Measurements from ENCODE around the gene SCAMP3.
"Not testable (repeated sequence)": the region's sequence is repeated elsewhere in the genome, so short reads cannot be mapped to it uniquely, and the experiment has no call there.

SCAMP3 gene

GRCh38 chr1:155250246-155250632, 11.9 kb downstream of the SCAMP3 start:
- H3F3A ChIP-seq (ENCODE audit: low read depth): no peaks in the 10 kb centered on the region
- H2AFZ ChIP-seq (ENCODE audit: low read length): peak overlapping the region; percentile 83
- peak overlapping the region; percentile 71 for H3K4me3 ChIP-seq (ENCODE audit: low read length, poor library complexity, severe bottlenecking)
- peaks cover 28% of the 10 kb centered on the region for H3K4me1 ChIP-seq (ENCODE audit: insufficient read depth, low read length, poor library complexity, severe bottlenecking)
- H3K4me2 ChIP-seq (ENCODE audit: low read depth, low read length, poor library complexity, severe bottlenecking): peak overlapping the region; percentile 76
- H3K36me3 ChIP-seq (ENCODE audit: insufficient read depth, low read length): no peaks in the 10 kb centered on the region
- no peaks in the 10 kb centered on the region for H3K9me2 ChIP-seq (replicated peaks; ENCODE audit: low read depth, low read length)
- TF ChIP-seq EZH2phosphoT487 (IDR thresholded peaks at IDR 0.05; ENCODE audit: borderline replicate concordance) (no peak), CTCF (conservative IDR thresholded peaks at IDR 0.05; ENCODE audit: low read length) (no peak)
- H3K27me3 ChIP-seq (ENCODE audit: insufficient read depth, low read length, poor library complexity, severe bottlenecking): no peaks in the 10 kb centered on the region
- H4K20me1 ChIP-seq (ENCODE audit: insufficient read depth, low read length, poor library complexity, severe bottlenecking): no peaks in the 10 kb centered on the region
- peaks cover 9% of the 10 kb centered on the region; the same call in 1 of the 2 replicates for H3K79me2 ChIP-seq (ENCODE audit: insufficient read depth, low read length)
- H3K9me3 ChIP-seq (ENCODE audit: insufficient read depth, low read depth, low read length): no peaks in the 10 kb centered on the region
- peak overlapping the region; percentile 55 for H3K9ac ChIP-seq (ENCODE audit: low read depth, low read length, poor library complexity, severe bottlenecking)

DNA sequence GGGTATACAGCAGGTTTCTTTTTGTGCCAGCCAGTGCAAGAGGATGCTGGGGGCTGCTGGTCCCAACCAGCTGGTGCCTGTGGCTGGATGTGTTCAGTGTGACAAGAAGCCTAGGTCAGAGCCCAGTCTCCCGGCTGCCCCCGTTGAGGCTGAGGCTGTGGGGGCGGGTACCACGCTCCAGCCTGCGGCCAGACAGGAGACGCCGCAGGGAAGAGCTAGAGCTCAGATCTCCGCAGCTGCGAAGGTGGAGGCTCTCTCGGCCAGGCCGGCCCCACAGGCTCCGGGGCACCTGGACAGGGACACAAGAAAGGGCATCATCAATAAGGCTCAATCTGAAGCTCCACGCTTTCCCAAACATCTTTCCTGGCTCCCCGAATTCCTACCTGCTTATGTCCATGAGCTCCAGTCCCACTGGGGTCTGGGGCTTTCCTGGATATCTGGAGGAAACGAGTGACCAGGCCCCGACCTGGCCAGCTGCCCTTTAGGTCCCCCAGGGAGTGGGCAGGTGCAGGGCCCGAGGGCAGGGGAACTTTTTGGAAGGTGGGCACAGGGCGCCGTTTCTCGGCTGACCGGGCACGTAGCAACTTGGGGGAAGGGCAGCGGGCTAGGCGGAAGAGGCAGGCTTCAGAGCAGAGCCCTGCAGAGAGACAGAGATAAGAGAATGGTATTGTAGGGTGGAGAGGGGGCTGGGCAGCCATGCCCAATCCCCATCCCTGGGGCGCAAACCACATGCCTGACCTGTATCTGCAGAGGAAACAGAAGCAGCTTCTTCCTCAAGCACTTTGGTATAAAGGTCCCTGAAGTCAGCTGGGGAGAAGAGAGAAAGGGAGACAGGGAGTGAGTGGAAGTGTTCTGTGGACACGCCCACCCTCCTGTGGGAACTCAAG, 14.2 kb downstream of the SCAMP3 start:
- H3K9ac ChIP-seq (ENCODE audit: low read depth, low read length, poor library complexity, severe bottlenecking): no peak overlapping the region
- H3K36me3 ChIP-seq (ENCODE audit: insufficient read depth, low read length): no peaks in the 10 kb centered on the region

DNA sequence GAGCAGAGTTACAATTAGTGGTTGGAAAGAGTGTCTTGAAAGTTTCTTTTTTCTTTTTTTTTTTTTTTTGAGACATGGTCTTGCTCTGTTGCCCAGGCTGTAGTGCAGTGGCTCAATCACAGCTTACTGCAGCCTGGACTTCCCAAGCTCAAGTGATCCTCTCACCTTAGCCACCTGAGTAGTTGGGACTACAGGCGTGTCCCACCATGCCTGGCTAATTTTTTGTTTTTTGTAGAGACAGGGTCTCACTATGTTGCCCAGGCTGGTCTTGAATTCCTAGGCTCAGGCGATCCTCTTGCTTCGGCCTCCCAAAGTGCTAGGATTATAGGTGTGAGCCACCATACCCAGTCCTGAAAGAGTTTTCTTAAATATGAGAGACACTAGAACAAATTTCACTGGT, 15.4 kb downstream of the SCAMP3 start:
- not testable (repeated sequence) for H3K9me3 ChIP-seq (ENCODE audit: insufficient read depth, low read depth, low read length); H3K27me3 ChIP-seq (ENCODE audit: insufficient read depth, low read length, poor library complexity, severe bottlenecking); H2AFZ ChIP-seq (ENCODE audit: low read length); H3K4me3 ChIP-seq (ENCODE audit: low read length, poor library complexity, severe bottlenecking); H3F3A ChIP-seq (ENCODE audit: low read depth); H3K9ac ChIP-seq (ENCODE audit: low read depth, low read length, poor library complexity, severe bottlenecking); H3K36me3 ChIP-seq (ENCODE audit: insufficient read depth, low read length); H3K9me2 ChIP-seq (replicated peaks; ENCODE audit: low read depth, low read length); H4K20me1 ChIP-seq (ENCODE audit: insufficient read depth, low read length, poor library complexity, severe bottlenecking); H3K4me2 ChIP-seq (ENCODE audit: low read depth, low read length, poor library complexity, severe bottlenecking)
- Histone ChIP-seq H3K4me1 (ENCODE audit: insufficient read depth, low read length, poor library complexity, severe bottlenecking) (peaks cover 29% of the 10 kb centered on the region), H3K79me2 (ENCODE audit: insufficient read depth, low read length) (peaks cover 22% of the 10 kb centered on the region)

More for the DNA sequence above, 14.2 kb downstream of the SCAMP3 start:
- Histone ChIP-seq H4K20me1 (ENCODE audit: insufficient read depth, low read length, poor library complexity, severe bottlenecking) (no peaks in the 10 kb centered on the region), H3K9me2 (replicated peaks; ENCODE audit: low read depth, low read length) (no peaks in the 10 kb centered on the region), H3K4me2 (ENCODE audit: low read depth, low read length, poor library complexity, severe bottlenecking) (no peak overlapping the region), H3K27me3 (ENCODE audit: insufficient read depth, low read length, poor library complexity, severe bottlenecking) (no peaks in the 10 kb centered on the region), H3K79me2 (ENCODE audit: insufficient read depth, low read length) (peaks cover 12% of the 10 kb centered on the region), H3K4me3 (ENCODE audit: low read length, poor library complexity, severe bottlenecking) (no peak overlapping the region), H3F3A (ENCODE audit: low read depth) (no peaks in the 10 kb centered on the region), H3K4me1 (ENCODE audit: insufficient read depth, low read length, poor library complexity, severe bottlenecking) (peaks cover 23% of the 10 kb centered on the region), H3K9me3 (ENCODE audit: insufficient read depth, low read depth, low read length) (no peaks in the 10 kb centered on the region), H2AFZ (ENCODE audit: low read length) (no peak overlapping the region)
- no peak for TF ChIP-seq CTCF (conservative IDR thresholded peaks at IDR 0.05; ENCODE audit: low read length)
- no peak for TF ChIP-seq EZH2phosphoT487 (IDR thresholded peaks at IDR 0.05; ENCODE audit: borderline replicate concordance)

All from Loucy (cell line).